BJ (cell line): ENCODE measurements around the gene FNDC1. TPM values are rescaled to one million over a fixed set of nuclear protein-coding genes. Genes with fewer than 3 reads are reported as not detected.

Source experiments
- CTCF ChIA-PET: fragments of 350-600 bp; formaldehyde crosslinking; extraction: SDS; loops from one replicate; lab custom pipeline; 2021; ENCODE audit warnings: antibody characterized with exemption, inconsistent platforms; lab: Yijun Ruan, JAX
- POLR2A ChIA-PET: fragments of 300-600 bp; sonication (Branson Sonifier 250); formaldehyde crosslinking; extraction: SDS; loops from one replicate; lab custom pipeline; 2021; ENCODE audit warnings: antibody characterized with exemption; lab: Charles Lee
- DNase-seq: peaks from one replicate; pipeline ENCODE4 v3.0.0-alpha.2; 2011; ENCODE audit warnings: low read depth
- H3K27me3 ChIP-seq: 2 replicates; pipeline ENCODE4 v1.6.0; 2011; ENCODE audit warnings: low read length; ENCODE audit not compliant: control insufficient read depth, insufficient read depth
- H3K36me3 ChIP-seq: 2 replicates; pipeline ENCODE4 v1.5.1; 2011; ENCODE audit warnings: low read length; ENCODE audit not compliant: control insufficient read depth, insufficient read depth
- H3K4me3 ChIP-seq: 2 replicates; pipeline ENCODE4 v1.5.1; 2011; ENCODE audit warnings: low read depth, mild to moderate bottlenecking, control low read depth, low read length
- CTCF ChIP-seq: IDR thresholded peaks from 2 replicates; pipeline ENCODE4 v1.5.1; 2011; ENCODE audit warnings: low read depth, mild to moderate bottlenecking, control low read depth, inconsistent platforms, low read length, moderate library complexity; ENCODE audit not compliant: insufficient read depth
- polyA plus RNA-seq: library from polyadenylated mRNA; depleted of rRNA; stranded (reverse); fragments of >200 nt; gene quantifications from 2 replicates; pipeline ENCODE4 v1.2.3, GENCODE V29; 2011

Gene FNDC1
- polyA plus RNA-seq, 1 experiment, result 0.10 TPM

- H3K4me3 ChIP-seq, result no peak overlapping the region
- no peaks in the 10 kb centered on the region for H3K27me3 ChIP-seq
- H3K36me3 ChIP-seq, result no peaks in the 10 kb centered on the region
- ChIA-PET POLR2A (no interaction called here), CTCF (interaction anchor here (1.2 kb wide), 1 partner anchor 60 kb away, joined by 3 read pairs; no protein-coding TSS in a partner anchor)
- no peak for TF ChIP-seq CTCF
- no peak for DNase-seq
Observed at GRCh38 chr6:159309723-159310122, 140.5 kb downstream of the FNDC1 start.

GRCh38 chr6:159311618-159312017, 142.4 kb downstream of the FNDC1 start:
- no peak overlapping the region for H3K4me3 ChIP-seq
- no peaks in the 10 kb centered on the region for H3K36me3 ChIP-seq
- no peak for DNase-seq
- H3K27me3 ChIP-seq, result no peaks in the 10 kb centered on the region
- no peak for TF ChIP-seq CTCF
- POLR2A ChIA-PET, result no interaction called here
- CTCF ChIA-PET, result interaction anchor here (0.7 to 1.1 kb wide), 3 partner anchors 9 to 186 kb away, joined by 3 to 4 read pairs (median 3); no protein-coding TSS in a partner anchor

- CTCF ChIA-PET, result interaction anchor here (0.7 to 1.1 kb wide), 3 partner anchors 9 to 187 kb away, joined by 3 to 4 read pairs (median 3); no protein-coding TSS in a partner anchor
- Histone ChIP-seq H3K4me3 (no peak overlapping the region), H3K27me3 (no peaks in the 10 kb centered on the region), H3K36me3 (no peaks in the 10 kb centered on the region)
- no peak for DNase-seq
- TF ChIP-seq CTCF, result no peak
- POLR2A ChIA-PET, result no interaction called here
Observed at GRCh38 chr6:159312206-159312605, 143.0 kb downstream of the FNDC1 start.

GRCh38 chr6:159313018-159313417, 143.8 kb downstream of the FNDC1 start:
- no peak for TF ChIP-seq CTCF
- CTCF ChIA-PET, result interaction anchor here (1.3 kb wide), 1 partner anchor 60 kb away, joined by 3 read pairs; no protein-coding TSS in a partner anchor

GRCh38 chr6:159315562-159315961, 146.4 kb downstream of the FNDC1 start:
- no peak overlapping the region for H3K4me3 ChIP-seq
- no peak for DNase-seq
- H3K27me3 ChIP-seq, result no peaks in the 10 kb centered on the region
- TF ChIP-seq CTCF, result no peak
- no peaks in the 10 kb centered on the region for H3K36me3 ChIP-seq
- ChIA-PET CTCF (interaction anchor here (1.2 to 1.4 kb wide), 2 partner anchors 63 to 331 kb away, joined by 3 to 4 read pairs; no protein-coding TSS in a partner anchor), POLR2A (no interaction called here)

More at GRCh38 chr6:159313018-159313417, 143.8 kb downstream of the FNDC1 start:
- Histone ChIP-seq H3K36me3 (no peaks in the 10 kb centered on the region), H3K27me3 (no peaks in the 10 kb centered on the region), H3K4me3 (no peak overlapping the region)
- no peak for DNase-seq
- POLR2A ChIA-PET, result no interaction called here
